GM21786 (cell line): ENCODE results near the gene TMEM8B.

Experiments used
- ATAC-seq: cut with Tn5 transposase; IDR thresholded peaks from one replicate; pipeline ENCODE4 v1.9.1; 2021; ENCODE audit not compliant: unreplicated experiment

The TMEM8B gene

GRCh38 chr9:35829084-35829763 is at the start of gene TMEM8B:
Gene TMEM8B, plus strand, starts transcription at chr9:35829228. Its CDS starts 220 bp downstream, at chr9:35829448.
- peak; percentile 76 for ATAC-seq

DNA sequence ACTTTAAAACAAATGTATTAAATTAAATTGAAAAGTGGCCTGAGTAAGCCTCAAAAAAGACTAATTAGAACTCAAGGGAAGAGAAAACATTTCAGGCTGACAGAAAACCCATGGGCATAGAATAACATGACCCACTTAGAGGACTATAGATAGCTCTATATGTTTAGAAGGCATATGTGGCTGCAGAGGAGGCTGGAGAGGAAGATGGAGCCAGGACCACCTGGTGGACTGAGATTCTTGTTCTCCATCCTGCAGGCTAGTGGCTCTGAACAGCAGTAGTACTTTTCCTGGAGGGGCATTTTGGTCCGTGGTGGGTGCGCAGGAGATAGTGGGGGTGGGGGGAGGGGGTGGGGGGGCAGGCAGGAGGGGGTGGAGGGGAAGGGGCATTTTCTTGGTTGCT is 48.0 kb upstream of the TMEM8B start:
- no peak for ATAC-seq

DNA sequence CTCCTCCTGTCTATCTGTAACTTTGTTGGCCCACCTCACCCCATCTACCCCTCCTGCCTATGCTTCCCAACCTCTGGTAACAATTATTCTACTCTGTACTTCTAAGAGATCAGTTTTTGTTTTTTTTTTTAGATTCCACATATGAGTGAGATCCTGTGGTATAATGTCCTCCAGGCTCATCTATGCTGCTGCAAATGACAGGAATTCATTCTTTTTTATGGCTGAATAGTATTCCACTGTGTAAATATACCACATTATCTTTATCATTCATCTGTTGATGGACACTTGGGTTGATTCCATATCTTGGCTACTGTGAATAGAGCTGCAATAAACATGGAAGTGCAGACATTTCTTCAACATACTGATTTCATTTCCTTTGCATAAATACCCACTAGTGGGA is 45.6 kb upstream of the TMEM8B start:
- ATAC-seq, result no peak

DNA sequence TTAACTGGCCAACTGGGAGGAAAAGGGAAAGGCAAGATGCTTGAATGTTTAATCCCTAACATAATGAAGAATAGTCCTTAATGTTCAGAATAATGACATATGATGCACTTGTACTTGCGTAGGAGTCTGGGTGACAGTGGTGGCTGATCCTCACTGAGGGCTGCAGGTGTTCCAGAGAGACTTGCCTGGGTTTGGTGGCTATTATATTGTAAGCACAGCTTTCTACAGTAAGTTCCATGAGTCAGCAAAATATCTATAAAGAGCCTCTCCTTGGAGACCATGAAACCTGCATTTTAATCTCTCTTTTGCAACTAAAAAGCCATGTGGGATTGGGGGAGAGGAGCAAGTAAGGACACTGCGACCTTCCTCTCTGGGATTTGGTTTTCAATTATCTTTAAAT is 39.5 kb upstream of the TMEM8B start:
- no peak for ATAC-seq

GRCh38 chr9:35790025-35790384 is 39.0 kb upstream of the TMEM8B start:
- ATAC-seq, result no peak

DNA sequence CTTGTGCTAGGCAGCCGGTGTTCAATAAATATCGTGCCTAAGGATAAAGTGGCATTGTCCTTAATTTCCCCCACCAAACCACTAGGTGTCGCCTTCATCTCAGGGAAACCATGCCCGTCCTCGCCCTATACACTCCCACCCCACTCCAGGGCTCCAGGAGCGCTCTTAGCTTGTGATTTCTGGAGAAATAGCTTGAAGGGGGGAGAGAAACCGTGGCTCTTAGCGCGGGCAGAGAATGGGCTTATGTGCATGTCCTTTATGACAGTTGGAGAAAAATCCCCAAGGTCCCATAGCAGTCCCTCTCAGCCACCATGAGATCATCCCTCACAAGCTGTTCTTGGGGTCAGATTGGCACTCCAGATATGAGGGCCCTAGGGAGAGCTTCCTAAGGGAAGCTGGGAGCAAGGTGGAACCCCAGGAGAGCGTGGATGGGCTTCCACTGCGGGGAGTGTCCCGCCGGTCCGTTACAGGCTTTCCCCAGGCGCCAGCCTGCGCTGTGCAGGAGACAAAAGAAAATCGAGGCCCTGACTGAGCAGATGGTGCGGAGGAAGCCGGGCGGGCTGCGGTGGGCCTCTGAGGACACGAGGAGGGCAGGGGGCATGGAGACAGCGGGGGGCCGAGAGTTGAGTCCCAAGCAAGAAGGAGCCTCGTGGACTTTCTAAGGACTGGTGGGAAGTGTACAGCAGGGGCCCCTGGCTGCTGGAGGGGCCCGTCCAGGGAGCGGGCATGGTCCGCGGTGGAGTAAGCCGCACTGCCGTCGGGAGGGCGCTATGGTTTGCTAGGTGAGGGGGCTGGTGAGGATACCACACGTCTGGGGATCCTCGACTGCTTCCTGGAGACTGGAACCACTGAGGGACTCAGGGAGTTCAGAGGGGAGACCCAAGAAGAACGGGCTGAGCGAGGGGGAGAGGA is 38.4 kb upstream of the TMEM8B start:
- no peak for ATAC-seq

GRCh38 chr9:35791297-35791921 is 37.6 kb upstream of the TMEM8B start, which contains the start of gene NPR2:
Gene NPR2, plus strand, starts transcription at chr9:35791591. Its CDS starts 818 bp downstream, at chr9:35792409.
- ATAC-seq, result no peak

DNA sequence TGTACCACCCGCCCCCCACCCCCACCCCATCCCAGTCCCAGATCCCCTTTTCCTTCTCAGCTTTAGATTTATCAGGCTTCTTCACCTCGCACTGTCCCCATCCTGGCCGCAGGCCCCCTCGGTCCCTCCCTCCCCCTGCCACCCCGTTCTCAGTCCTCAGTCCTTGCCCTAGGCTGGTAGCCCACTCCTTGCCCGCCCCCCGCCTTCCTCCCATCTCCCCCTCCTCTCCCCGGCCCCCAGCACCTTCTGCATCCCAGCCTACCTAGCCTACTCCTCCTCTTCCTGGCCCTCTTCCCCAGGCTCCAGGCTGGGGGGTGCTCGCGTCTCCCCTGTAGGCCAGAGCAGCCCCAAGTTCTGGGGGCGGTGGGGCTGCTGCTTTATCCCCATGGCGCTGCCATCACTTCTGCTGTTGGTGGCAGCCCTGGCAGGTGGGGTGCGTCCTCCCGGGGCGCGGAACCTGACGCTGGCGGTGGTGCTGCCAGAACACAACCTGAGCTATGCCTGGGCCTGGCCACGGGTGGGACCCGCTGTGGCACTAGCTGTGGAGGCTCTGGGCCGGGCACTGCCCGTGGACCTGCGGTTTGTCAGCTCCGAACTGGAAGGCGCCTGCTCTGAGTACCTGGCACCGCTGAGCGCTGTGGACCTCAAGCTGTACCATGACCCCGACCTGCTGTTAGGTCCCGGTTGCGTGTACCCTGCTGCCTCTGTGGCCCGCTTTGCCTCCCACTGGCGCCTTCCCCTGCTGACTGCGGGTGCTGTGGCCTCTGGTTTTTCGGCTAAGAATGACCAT is 36.8 kb upstream of the TMEM8B start:
- ATAC-seq, result no peak

DNA sequence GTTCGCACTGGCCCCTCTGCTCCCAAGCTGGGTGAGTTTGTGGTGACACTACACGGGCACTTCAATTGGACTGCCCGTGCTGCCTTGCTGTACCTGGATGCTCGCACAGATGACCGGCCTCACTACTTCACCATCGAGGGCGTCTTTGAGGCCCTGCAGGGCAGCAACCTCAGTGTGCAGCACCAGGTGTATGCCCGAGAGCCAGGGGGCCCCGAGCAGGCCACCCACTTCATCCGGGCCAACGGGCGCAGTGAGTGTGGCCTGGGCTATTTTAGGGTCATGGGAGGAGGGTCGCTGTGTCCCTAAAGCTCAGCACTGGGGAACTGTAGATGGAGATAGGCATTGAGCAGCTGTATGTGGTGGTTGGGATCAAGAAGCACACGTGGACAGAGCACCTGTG is 36.2 kb upstream of the TMEM8B start:
- no peak for ATAC-seq

- ATAC-seq, result no peak
Observed at GRCh38 chr9:35793461-35793860, 35.6 kb upstream of the TMEM8B start.

DNA sequence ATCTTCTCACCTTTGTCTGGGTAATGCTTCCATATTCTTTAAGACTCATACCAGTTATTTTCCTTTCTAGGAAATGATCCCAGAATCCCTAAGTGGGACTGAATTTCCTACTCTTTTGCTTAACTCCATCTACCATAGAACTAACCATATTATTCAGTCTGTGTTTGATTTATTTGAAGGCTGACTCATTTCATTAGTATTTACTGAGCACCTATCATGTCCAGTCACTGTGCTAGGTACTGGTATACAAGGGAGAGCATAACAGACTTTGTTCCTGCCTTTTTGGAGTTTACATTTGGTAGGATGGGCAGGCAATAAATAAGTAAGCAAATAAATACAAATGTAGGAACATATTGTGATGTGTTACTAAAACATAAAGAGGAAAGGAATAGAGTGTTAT is 33.3 kb upstream of the TMEM8B start:
- ATAC-seq, result no peak

DNA sequence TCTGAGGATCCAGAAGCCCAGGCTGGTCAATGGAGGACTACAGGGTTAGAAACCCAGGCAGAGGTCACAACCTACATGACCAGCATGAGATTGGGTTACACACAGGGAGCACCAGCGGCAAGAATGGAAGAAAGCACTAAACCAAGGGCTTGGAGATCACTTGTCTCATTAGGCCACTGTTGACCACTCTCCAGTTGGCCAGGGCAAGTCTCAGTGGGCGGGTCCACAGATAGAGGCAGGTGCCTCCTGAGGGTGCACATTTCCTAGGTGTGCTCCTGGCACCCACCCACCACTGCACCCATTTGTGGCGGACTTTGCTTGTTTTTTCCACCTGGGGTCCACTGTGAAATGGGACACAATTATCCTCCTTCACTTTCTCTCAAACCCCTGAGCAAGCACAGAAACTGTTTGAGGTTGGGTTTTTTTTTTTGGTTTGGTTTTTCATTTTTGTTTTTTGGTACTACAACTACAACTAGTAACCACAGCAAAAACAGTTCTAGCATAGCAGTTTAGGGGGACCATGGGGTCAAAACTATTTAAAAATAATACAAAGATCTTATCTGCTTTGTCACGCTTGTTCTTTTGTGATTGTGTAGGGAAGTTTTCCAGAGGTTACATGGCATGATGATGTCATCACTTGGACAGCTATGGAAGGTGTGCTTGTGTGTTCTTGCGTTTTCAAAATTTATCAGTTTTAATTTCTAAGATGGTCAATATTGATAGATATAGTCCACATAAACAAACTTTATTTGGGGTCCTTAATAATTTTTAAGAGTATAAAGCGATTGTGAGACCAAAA is 31.5 kb upstream of the TMEM8B start:
- ATAC-seq, result no peak

DNA sequence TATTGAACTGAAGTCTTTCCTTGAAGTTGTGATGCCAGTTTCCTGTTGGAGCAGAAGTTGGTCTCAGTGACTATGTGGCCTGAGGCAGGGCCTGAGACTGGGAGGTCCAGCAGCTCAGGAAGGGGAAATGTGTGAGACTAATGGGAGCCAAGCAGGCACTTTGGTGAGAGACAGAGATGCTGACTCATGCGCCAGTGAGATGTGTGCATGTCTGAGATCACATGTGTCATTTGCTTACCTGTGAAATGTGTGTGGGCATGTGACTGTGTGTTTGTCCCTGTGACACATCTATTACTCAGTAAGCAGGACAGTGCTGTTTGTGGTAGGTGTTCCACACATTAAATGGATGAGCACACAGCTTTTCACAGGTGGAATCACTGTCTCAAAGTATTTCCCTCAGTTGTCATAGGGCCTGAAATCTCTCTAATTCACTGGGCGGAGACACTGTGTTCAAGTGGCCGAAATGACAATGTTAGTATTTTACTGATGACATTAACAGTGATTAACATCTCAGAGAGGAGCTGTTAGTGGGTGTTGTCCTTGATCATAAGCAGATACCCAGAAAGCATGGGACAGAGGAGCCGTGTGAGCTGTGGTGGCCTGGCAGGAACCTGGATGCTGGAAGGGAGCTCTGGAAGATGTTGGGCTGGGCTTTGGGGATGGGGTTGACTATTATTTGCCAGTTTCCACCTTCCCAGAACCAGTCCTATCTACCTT is 30.2 kb upstream of the TMEM8B start:
- ATAC-seq, result no peak

DNA sequence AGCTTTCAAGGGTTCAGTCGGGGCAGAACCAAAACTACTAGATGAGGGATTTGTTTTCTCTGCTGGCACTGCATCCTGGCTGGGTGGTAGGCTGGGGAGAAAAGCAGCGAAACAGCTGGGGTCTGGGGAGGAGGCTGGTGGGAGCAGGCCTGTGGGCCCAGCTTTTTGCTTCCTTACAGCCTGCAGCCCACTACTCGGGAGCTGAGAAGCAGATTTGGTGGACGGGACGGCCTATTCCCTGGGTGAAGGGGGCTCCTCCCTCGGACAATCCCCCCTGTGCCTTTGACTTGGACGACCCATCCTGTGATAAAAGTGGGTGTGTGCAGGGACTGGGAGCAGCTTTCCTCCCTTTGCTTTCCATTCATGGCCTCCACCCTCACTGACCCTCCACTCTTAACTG is 28.5 kb upstream of the TMEM8B start:
- ATAC-seq, result no peak

DNA sequence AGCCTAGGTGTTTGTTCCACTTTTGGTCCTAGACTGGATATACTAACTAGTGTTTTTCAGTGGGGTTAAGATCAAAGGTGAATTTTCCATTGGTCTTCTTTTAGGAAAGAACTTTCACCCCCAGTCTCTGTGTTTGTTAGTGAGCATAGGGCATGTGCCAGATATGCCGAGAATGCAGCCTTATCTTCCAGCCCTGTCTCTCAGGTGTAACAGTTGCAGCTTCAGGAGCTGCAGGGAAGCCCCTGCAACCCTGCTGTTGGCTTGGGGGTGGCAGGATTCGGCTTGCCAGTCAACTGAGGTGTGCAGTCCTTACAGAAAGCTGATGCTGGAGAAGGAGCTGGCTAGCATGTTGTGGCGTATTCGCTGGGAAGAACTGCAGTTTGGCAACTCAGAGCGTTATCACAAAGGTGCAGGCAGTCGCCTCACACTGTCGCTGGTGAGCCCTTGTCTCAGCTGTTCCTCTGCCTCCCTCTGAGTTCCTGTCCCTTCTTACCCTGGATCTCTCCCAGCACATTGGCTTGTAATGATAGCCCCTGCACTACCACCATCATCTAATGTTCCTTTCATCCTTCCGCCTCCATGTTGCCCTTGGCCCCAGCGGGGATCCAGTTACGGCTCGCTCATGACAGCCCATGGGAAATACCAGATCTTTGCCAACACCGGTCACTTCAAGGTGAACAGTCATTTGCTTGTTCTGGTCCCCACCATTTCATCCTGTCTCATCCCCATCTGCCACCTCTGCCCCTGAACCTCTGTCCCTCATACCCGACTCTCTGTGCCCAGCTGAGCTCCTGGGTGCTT is 27.5 kb upstream of the TMEM8B start:
- no peak for ATAC-seq

GRCh38 chr9:35806101-35806500 is 22.9 kb upstream of the TMEM8B start:
- no peak for ATAC-seq

GRCh38 chr9:35808433-35808832 is 20.6 kb upstream of the TMEM8B start:
- no peak for ATAC-seq

- no peak for ATAC-seq
Observed at GRCh38 chr9:35810122-35810521, 18.9 kb upstream of the TMEM8B start.
